SK-N-SH (cell line): Measurements from ENCODE around the gene DNAJA1. TPM values are rescaled to one million over a fixed set of nuclear protein-coding genes. Genes with fewer than 3 reads are reported as not detected.

ENCODE experiments used
- CTCF ChIA-PET: fragments of 300-600, 350-600 bp; formaldehyde crosslinking; extraction: SDS; loops from one replicate; lab custom pipeline; 2021; lab: Yijun Ruan, JAX
- POLR2A ChIA-PET: fragments of 350-600 bp; sonication (Branson Sonifier 250); formaldehyde crosslinking; extraction: SDS; loops from one replicate; lab custom pipeline; 2020; ENCODE audit warnings: antibody characterized with exemption, inconsistent platforms; lab: Yijun Ruan, JAX
- DNase-seq: peaks from one replicate; pipeline ENCODE4 v3.0.0; 2012
- H2AFZ ChIP-seq: fragments of 200-600 bp; sonication (generic); 2 replicates; pipeline ENCODE4 v1.8.1; 2016; ENCODE audit warnings: antibody characterized with exemption, mild to moderate bottlenecking, low read depth
- H3F3A ChIP-seq: fragments of 200-600 bp; sonication (generic); replicated peaks from 2 replicates; pipeline ENCODE3; 2016; ENCODE audit warnings: antibody characterized with exemption, mild to moderate bottlenecking; ENCODE audit not compliant: insufficient read depth
- H3K27ac ChIP-seq, 2 experiments: fragments of 200-500 bp in 1 of 2; fragments of 200-600 bp in 1 of 2; sonication (Bioruptor generic) in 1 of 2; sonication (generic), shearing (Covaris generic) in 1 of 2; 2 replicates each; pipeline versions ENCODE4 v1.5.1 to v1.6.1; 2014 to 2016; ENCODE audit warnings: low read depth in 2 of 2, inconsistent platforms in 1 of 2, low read length in 1 of 2, mild to moderate bottlenecking in 1 of 2, mixed read lengths in 1 of 2
- H3K27me3 ChIP-seq: fragments of 200-600 bp; sonication (generic), shearing (Covaris generic); 2 replicates; pipeline ENCODE4 v1.6.1; 2016; ENCODE audit warnings: mixed run types; ENCODE audit not compliant: insufficient read depth
- H3K36me3 ChIP-seq, 2 experiments: fragments of 200-500 bp in 1 of 2; fragments of 200-600 bp in 1 of 2; sonication (Bioruptor generic) in 1 of 2; sonication (generic) in 1 of 2; replicated peaks in 1 of 2; 2 replicates each; pipeline versions ENCODE3 to v1.5.1; 2014 to 2016; ENCODE audit warnings: low read length in 1 of 2, mild to moderate bottlenecking in 1 of 2; ENCODE audit not compliant: insufficient read depth in 2 of 2, control insufficient read depth in 1 of 2
- H3K4me1 ChIP-seq, 2 experiments: fragments of 200-500 bp in 1 of 2; fragments of 200-600 bp in 1 of 2; sonication (Bioruptor generic) in 1 of 2; sonication (generic), shearing (Covaris generic) in 1 of 2; 2 replicates each; pipeline versions ENCODE4 v1.5.1 to v1.6.1; 2014 to 2016; ENCODE audit warnings: low read depth in 1 of 2, low read length in 1 of 2, mixed run types in 1 of 2; ENCODE audit not compliant: insufficient read depth in 2 of 2, control insufficient read depth in 1 of 2
- H3K4me2 ChIP-seq: fragments of 200-600 bp; sonication (generic), shearing (Covaris generic); 2 replicates; pipeline ENCODE4 v1.6.1; 2017; ENCODE audit warnings: mixed run types
- H3K4me3 ChIP-seq, 2 experiments: fragments of 200-500 bp in 1 of 2; fragments of 200-600 bp in 1 of 2; sonication (Bioruptor generic) in 1 of 2; sonication (generic), shearing (Covaris generic) in 1 of 2; 2 replicates each; pipeline versions ENCODE4 v1.5.1 to v1.8.1; 2014 to 2016; ENCODE audit warnings: low read depth in 2 of 2, inconsistent platforms in 1 of 2, low read length in 1 of 2, mild to moderate bottlenecking in 1 of 2, mixed read lengths in 1 of 2, moderate library complexity in 1 of 2
- H3K79me2 ChIP-seq: fragments of 200-600 bp; sonication (generic); 2 replicates; pipeline ENCODE4 v1.8.1; 2017; ENCODE audit warnings: mild to moderate bottlenecking; ENCODE audit not compliant: insufficient read depth
- H3K9ac ChIP-seq: fragments of 200-600 bp; sonication (generic); 2 replicates; pipeline ENCODE4 v1.6.1; 2017; ENCODE audit warnings: mixed run types
- H3K9me2 ChIP-seq: fragments of 200-600 bp; sonication (generic); 2 replicates; pipeline ENCODE4 v1.6.1; 2017; ENCODE audit warnings: mixed run types
- H3K9me3 ChIP-seq: fragments of 200-600 bp; sonication (generic); 2 replicates; pipeline ENCODE4 v1.6.1; 2017; ENCODE audit warnings: mixed run types, mild to moderate bottlenecking, moderate library complexity
- H4K20me1 ChIP-seq: fragments of 200-600 bp; sonication (generic); 2 replicates; pipeline ENCODE4 v1.6.1; 2017; ENCODE audit warnings: mild to moderate bottlenecking, mixed run types; ENCODE audit not compliant: insufficient read depth
- CHD2 ChIP-seq: fragments of 150-350 bp; IDR thresholded peaks from 2 replicates; pipeline ENCODE4 v1.6.1; 2018; ENCODE audit warnings: low read length; ENCODE audit not compliant: partially characterized antibody
- CTCF ChIP-seq: fragments of 200-600 bp; sonication (generic); IDR thresholded peaks from 2 replicates; pipeline ENCODE4 v1.6.1; 2017; ENCODE audit warnings: antibody characterized with exemption, mild to moderate bottlenecking, moderate library complexity
- EP300 ChIP-seq, 2 experiments: IDR thresholded peaks; 2 replicates each; pipeline versions ENCODE4 v1.4.0 to v1.6.1; 2012; ENCODE audit warnings: borderline replicate concordance in 1 of 2, low read depth in 1 of 2, low read length in 1 of 2
- EZH2phosphoT487 ChIP-seq: fragments of 200-600 bp; sonication (generic); IDR thresholded peaks from 2 replicates; pipeline ENCODE4 v1.6.1; 2017; ENCODE audit warnings: low read depth, mixed run types, mild to moderate bottlenecking, antibody characterized with exemption, moderate library complexity, borderline replicate concordance
- FOXM1 ChIP-seq: IDR thresholded peaks from 2 replicates; pipeline ENCODE4 v1.4.0; 2012; ENCODE audit warnings: low read depth, mild to moderate bottlenecking
- GATA2 ChIP-seq: sonication (generic); formaldehyde crosslinking; IDR thresholded peaks from 2 replicates; pipeline ENCODE4 v1.5.0; 2020; ENCODE audit warnings: mild to moderate bottlenecking, missing genetic modification reagents
- IRF3 ChIP-seq: fragments of 150-350 bp; IDR thresholded peaks from 2 replicates; pipeline ENCODE4 v1.6.1; 2016; ENCODE audit warnings: mild to moderate bottlenecking, low read depth, low read length
- JUND ChIP-seq: IDR thresholded peaks from 2 replicates; pipeline ENCODE4 v1.4.0; 2012
- MAX ChIP-seq: IDR thresholded peaks from 2 replicates; pipeline ENCODE4 v1.4.0; 2012; ENCODE audit warnings: low read depth
- MEF2A ChIP-seq: IDR thresholded peaks from 2 replicates; pipeline ENCODE4 v1.4.0; 2012; ENCODE audit warnings: low read depth, borderline replicate concordance
- NFIC ChIP-seq: IDR thresholded peaks from 2 replicates; pipeline ENCODE4 v1.4.0; 2012; ENCODE audit warnings: borderline replicate concordance
- POLR2AphosphoS5 ChIP-seq: IDR thresholded peaks from 2 replicates; pipeline ENCODE4 v1.6.1; 2012; ENCODE audit warnings: low read depth, low read length
- RFX5 ChIP-seq: IDR thresholded peaks from 2 replicates; pipeline ENCODE4 v1.6.1; 2012; ENCODE audit warnings: mild to moderate bottlenecking, improper control_type of control experiment, low read length
- RXRA ChIP-seq: IDR thresholded peaks from 2 replicates; pipeline ENCODE4 v1.4.0; 2012; ENCODE audit warnings: low read depth, mild to moderate bottlenecking, borderline replicate concordance
- SIN3A ChIP-seq: IDR thresholded peaks from 2 replicates; pipeline ENCODE4 v1.6.1; 2012; ENCODE audit warnings: low read depth, mild to moderate bottlenecking, low read length, moderate library complexity, borderline replicate concordance
- SMC3 ChIP-seq: IDR thresholded peaks from 2 replicates; pipeline ENCODE4 v1.6.1; 2012; ENCODE audit warnings: low read depth, low read length, improper control_type of control experiment
- TAF1 ChIP-seq: IDR thresholded peaks from 2 replicates; pipeline ENCODE4 v1.6.1; 2012; ENCODE audit warnings: low read depth, mild to moderate bottlenecking, low read length, moderate library complexity, borderline replicate concordance
- USF1 ChIP-seq: IDR thresholded peaks from 2 replicates; pipeline ENCODE4 v1.4.0; 2012; ENCODE audit warnings: low read depth, borderline replicate concordance
- YY1 ChIP-seq: IDR thresholded peaks from 2 replicates; pipeline ENCODE4 v1.4.0; 2012; ENCODE audit warnings: low read depth, mild to moderate bottlenecking
- ZBTB33 ChIP-seq: IDR thresholded peaks from 2 replicates; pipeline ENCODE4 v1.4.0; 2012; ENCODE audit warnings: low read depth, borderline replicate concordance
- whole genome bisulfite sequencing: methylation state at CpG from one replicate; pipeline ENCODE4 v1.1.6; 2017; ENCODE audit warnings: low lambda C conversion rate; 5-methylcytosine and 5-hydroxymethylcytosine counted together
- polyA plus RNA-seq, 3 experiments: library from polyadenylated mRNA; depleted of rRNA; stranded (reverse); fragments of >200 nt; gene quantifications; 2 replicates each; pipeline ENCODE4 v1.2.3, GENCODE V29; 2012

The DNAJA1 gene
- polyA plus RNA-seq, 1 of the 3 experiments (the other 2 are of a cell fraction), result 103 TPM

- TF ChIP-seq POLR2AphosphoS5, result no peak
- no peak for TF ChIP-seq MEF2A
Observed at GRCh38 chr9:33032292-33032691, 7.2 kb downstream of the DNAJA1 start (continued).

- peaks cover 88% of the 10 kb centered on the region for H3K79me2 ChIP-seq
- no peak overlapping the region for H3K4me2 ChIP-seq
- H3K4me3 ChIP-seq, result no peak overlapping the region
- H3K9me2 ChIP-seq, result no peaks in the 10 kb centered on the region
- ChIA-PET CTCF (no interaction called here), POLR2A (no interaction called here)
- peaks cover 26% of the 10 kb centered on the region for H3F3A ChIP-seq
- H3K9ac ChIP-seq, result no peak overlapping the region
- H3K27me3 ChIP-seq, result no peaks in the 10 kb centered on the region
- DNase-seq, result no peak
- no peak overlapping the region for H3K27ac ChIP-seq
- H4K20me1 ChIP-seq, result peaks cover 56% of the 10 kb centered on the region
- 87% methylated on average over 5 of the region's 5 CpGs for WGBS
- peaks cover 4 to 12% of the 10 kb centered on the region in 2 experiments; a peak in 2 of 4 replicates for H3K4me1 ChIP-seq
- peaks cover 87 to 92% of the 10 kb centered on the region in 2 experiments for H3K36me3 ChIP-seq
- H2AFZ ChIP-seq, result no peak overlapping the region
- H3K9me3 ChIP-seq, result no peaks in the 10 kb centered on the region
- TF ChIP-seq YY1 (no peak), RXRA (no peak), NFIC (no peak)
Observed at GRCh38 chr9:33032865-33033264, 7.8 kb downstream of the DNAJA1 start.

- no peaks in the 10 kb centered on the region for H3K27me3 ChIP-seq
- H3K9me2 ChIP-seq, result no peaks in the 10 kb centered on the region
- H3K79me2 ChIP-seq, result peaks cover 12% of the 10 kb centered on the region; the same call in 1 of the 2 replicates
- DNase-seq, result no peak
- H3K36me3 ChIP-seq, result peaks cover 39 to 51% of the 10 kb centered on the region in 2 experiments
- H3K9me3 ChIP-seq, result no peaks in the 10 kb centered on the region
- no peak overlapping the region for H3K4me3 ChIP-seq
- H2AFZ ChIP-seq, result no peak overlapping the region
- H3F3A ChIP-seq, result peaks cover 78% of the 10 kb centered on the region
- H4K20me1 ChIP-seq, result no peaks in the 10 kb centered on the region
- H3K4me1 ChIP-seq, result peaks cover 5 to 9% of the 10 kb centered on the region in 2 experiments; a peak in 2 of 4 replicates
- H3K9ac ChIP-seq, result no peak overlapping the region
- no peak overlapping the region for H3K27ac ChIP-seq
- WGBS, result 93% methylated on average over 9 of the region's 9 CpGs
- ChIA-PET POLR2A (interaction anchor here (2.0 kb wide), 1 partner anchor 16 kb away, joined by 8 read pairs; the partner anchor contains the start of gene DNAJA1), CTCF (interaction anchor here (0.8 kb wide), 1 partner anchor 185 kb away, joined by 3 read pairs; no protein-coding TSS in a partner anchor)
- H3K4me2 ChIP-seq, result no peak overlapping the region
- TF ChIP-seq EZH2phosphoT487 (no peak), CHD2 (no peak), ZBTB33 (no peak), SMC3 (no peak), CTCF (no peak), IRF3 (no peak), POLR2AphosphoS5 (no peak; the same call in 1 of the 2 replicates), JUND (no peak), TAF1 (no peak), SIN3A (no peak), GATA2 (CRISPR knock-in tag) (no peak), USF1 (no peak), NFIC (no peak), EP300 (IDR thresholded peaks at IDR 0.05; ENCODE audit: borderline replicate concordance in 1 of 2, low read depth in 1 of 2, low read length in 1 of 2) (no peak), FOXM1 (no peak), MAX (no peak), RFX5 (no peak)
Observed at GRCh38 chr9:33040792-33041431, 15.8 kb downstream of the DNAJA1 start.
